ENCODE results near the gene ZBTB16. TPM values are rescaled to one million over a fixed set of nuclear protein-coding genes. Genes with fewer than 3 reads are reported as not detected.
A peak's percentile ranks its signal among the peaks of the same experiment; 100 is the strongest.

Gene ZBTB16
- total and polyA plus RNA-seq, 12 donors = 7.9 to 119 (median 53.2) TPM

GRCh38 chr11:114121138-114121537 lies 61.6 kb downstream of the ZBTB16 start:
- DNase-seq = peak in 1 of 7 donors; percentile 48
- Histone ChIP-seq H3K9me3 (replicated peaks in 1 of 3) (no peaks in the 10 kb centered on the region), H3K36me3 (replicated peaks in 1 of 2) (peaks cover 0 to 6% of the 10 kb centered on the region in 2 donors), H3K4me3 (no peak overlapping the region), H3K4me1 (replicated peaks in 1 of 2) (peaks cover 17 to 88% of the 10 kb centered on the region in 2 donors), H3K27me3 (no peaks in the 10 kb centered on the region), H3K27ac (peak overlapping the region in 4 of 5 donors; percentile 10 to 79 (median 44))
- intact Hi-C loops (cut with DNase I) = no loop called here
- WGBS, 4 donors = 91 to 93% (median 92%) methylated on average over 6 of the region's 6 CpGs
- TF ChIP-seq POLR2A (IDR thresholded peaks at IDR 0.05) (no peak), CTCF (IDR thresholded peaks at IDR 0.05) (no peak)

GRCh38 chr11:114121804-114122504 lies 62.4 kb downstream of the ZBTB16 start:
- Histone ChIP-seq H3K36me3 (replicated peaks in 1 of 2) (peaks cover 0 to 14% of the 10 kb centered on the region in 2 donors), H3K4me1 (replicated peaks in 1 of 2) (peaks cover 17 to 87% of the 10 kb centered on the region in 2 donors), H3K4me3 (no peak overlapping the region), H3K9me3 (replicated peaks in 1 of 3) (no peaks in the 10 kb centered on the region), H3K27me3 (no peaks in the 10 kb centered on the region), H3K27ac (peak overlapping the region in 3 of 5 donors; percentile 29 to 79 (median 58))
- intact Hi-C loops (cut with DNase I) = no loop called here
- no peak for TF ChIP-seq POLR2A (IDR thresholded peaks at IDR 0.05)
- no peak for TF ChIP-seq CTCF (IDR thresholded peaks at IDR 0.05)
- WGBS, 4 donors = 80 to 86% (median 82%) methylated on average over 6 of the region's 6 CpGs
- peak in 1 of 7 donors; percentile 54 for DNase-seq

- no peak for TF ChIP-seq CTCF (IDR thresholded peaks at IDR 0.05)
- no peak for TF ChIP-seq POLR2A (IDR thresholded peaks at IDR 0.05)
- intact Hi-C loops (cut with DNase I) = no loop called here
- Histone ChIP-seq H3K4me1 (replicated peaks in 1 of 2) (peaks cover 18 to 80% of the 10 kb centered on the region in 2 donors), H3K9me3 (replicated peaks in 1 of 3) (no peaks in the 10 kb centered on the region), H3K27ac (peak overlapping the region in 2 of 5 donors; percentile 58 to 79), H3K36me3 (replicated peaks in 1 of 2) (peaks cover 0 to 14% of the 10 kb centered on the region in 2 donors), H3K4me3 (no peak overlapping the region), H3K27me3 (no peaks in the 10 kb centered on the region)
- 84 to 90% (median 87%) methylated on average over 4 of the region's 4 CpGs for WGBS, 4 donors
- no peak for DNase-seq
These were observed 63.2 kb downstream of the ZBTB16 start for GRCh38 chr11:114122686-114123085.

GRCh38 chr11:114123692-114124330 lies 64.3 kb downstream of the ZBTB16 start:
- no peak for DNase-seq
- Histone ChIP-seq H3K9me3 (replicated peaks in 1 of 3) (no peaks in the 10 kb centered on the region), H3K36me3 (replicated peaks in 1 of 2) (peaks cover 0 to 14% of the 10 kb centered on the region in 2 donors), H3K4me3 (no peak overlapping the region), H3K27ac (peak overlapping the region in 2 of 5 donors; percentile 4 to 79), H3K27me3 (no peaks in the 10 kb centered on the region), H3K4me1 (replicated peaks in 1 of 2) (peaks cover 24 to 80% of the 10 kb centered on the region in 2 donors)
- intact Hi-C loops (cut with DNase I) = no loop called here
- TF ChIP-seq CTCF (IDR thresholded peaks at IDR 0.05) (no peak), POLR2A (IDR thresholded peaks at IDR 0.05) (no peak)
- 93 to 97% (median 95%) methylated on average over 11 of the region's 11 CpGs for WGBS, 4 donors

All from adrenal gland (tissue), 12 donors.